GM15510 (cell line): Measurements from ENCODE around the gene SSH2.
A peak's percentile ranks its signal among the peaks of the same experiment; 100 is the strongest.

Experiments used
- POLR2A ChIP-seq: IDR thresholded peaks from 3 replicates; pipeline ENCODE4 v1.6.1; 2011; ENCODE audit warnings: borderline replicate concordance; ENCODE audit not compliant: insufficient read length; ENCODE audit errors: extremely low read depth

Gene SSH2

GRCh38 chr17:29603109-29603674 lies 326.8 kb downstream of the SSH2 start:
- no peak for TF ChIP-seq POLR2A

GRCh38 chr17:29597361-29598172 lies 332.5 kb downstream of the SSH2 start:
- TF ChIP-seq POLR2A, result no peak

- no peak for TF ChIP-seq POLR2A
Measured at GRCh38 chr17:29596811-29597210, 333.2 kb downstream of the SSH2 start.

- no peak for TF ChIP-seq POLR2A
Measured at GRCh38 chr17:29595943-29596774, 333.9 kb downstream of the SSH2 start.

GRCh38 chr17:29595107-29595942 lies 334.7 kb downstream of the SSH2 start:
- TF ChIP-seq POLR2A, result no peak

- TF ChIP-seq POLR2A, result no peak
Measured at GRCh38 chr17:29594519-29595090, 335.4 kb downstream of the SSH2 start.

- no peak for TF ChIP-seq POLR2A
Measured at GRCh38 chr17:29593591-29594518, 336.2 kb downstream of the SSH2 start.

- peak; percentile 37 for TF ChIP-seq POLR2A
Measured at GRCh38 chr17:29592850-29593551, 337.0 kb downstream of the SSH2 start, which contains the start of gene ANKRD13B. ANKRD13B (plus strand) TSS chr17:29593132; CDS start chr17:29593622, 490 bp downstream.

GRCh38 chr17:29591737-29592608 lies 338.1 kb downstream of the SSH2 start:
- TF ChIP-seq POLR2A, result no peak

- no peak for TF ChIP-seq POLR2A
Measured at GRCh38 chr17:29591146-29591736, 338.8 kb downstream of the SSH2 start.
